Right renal cortex interstitium (tissue), 3 donors: ENCODE results near the gene POU6F2. TPM values are rescaled to one million over a fixed set of nuclear protein-coding genes. Genes with fewer than 3 reads are reported as not detected.

Experiments
- polyA plus RNA-seq, 3 donors: library from polyadenylated mRNA; unstranded; fragments of 120-200 nt; gene quantifications; one replicate each; pipeline ENCODE4 v1.2.1, GENCODE V29; 2013; ENCODE audit not compliant: insufficient read length in 3 of 3

The POU6F2 gene
- polyA plus RNA-seq, 3 donors: 0.07 to 0.19 (median 0.17) TPM

Other genes starting within 250 kb of the POU6F2 start
- gene VPS41, start 68.7 kb upstream of the POU6F2 start, polyA plus RNA-seq: 10 to 100 TPM; 79.0 to 86.2 (median 85.8) TPM